HG03045 (cell line): ENCODE data around the gene FAM216B.
"Not testable (repeated sequence)": the region's sequence is repeated elsewhere in the genome, so short reads cannot be mapped to it uniquely, and the experiment has no call there.

Experiments used
- ATAC-seq: cut with Tn5 transposase; IDR thresholded peaks from one replicate; pipeline ENCODE4 v1.9.1; 2021; ENCODE audit warnings: mild to moderate bottlenecking, moderate library complexity; ENCODE audit not compliant: unreplicated experiment

The FAM216B gene

DNA sequence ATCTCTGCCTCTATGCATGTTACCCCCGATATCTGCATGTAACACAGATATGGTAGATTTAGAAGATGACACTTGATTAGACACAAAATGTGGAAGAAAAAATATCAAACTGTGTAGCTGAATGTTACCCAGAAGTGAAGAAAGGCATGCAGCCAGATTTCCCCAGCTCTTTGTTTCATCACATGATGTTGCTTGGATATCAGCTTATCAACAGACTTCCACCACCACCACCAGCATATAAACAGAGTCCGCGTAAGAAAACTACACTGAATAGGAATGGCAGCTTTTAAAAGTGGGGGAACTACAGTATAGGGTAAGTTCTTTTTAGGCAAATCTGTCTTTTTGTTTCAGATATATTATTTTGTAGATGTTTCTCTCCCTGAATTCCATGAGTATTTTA is at the start of gene FAM216B:
FAM216B (plus strand) TSS at position 233 of the 400 bp plus-strand sequence. CDS start 2,484 bp downstream, outside the sequence.
- ATAC-seq = no peak

DNA sequence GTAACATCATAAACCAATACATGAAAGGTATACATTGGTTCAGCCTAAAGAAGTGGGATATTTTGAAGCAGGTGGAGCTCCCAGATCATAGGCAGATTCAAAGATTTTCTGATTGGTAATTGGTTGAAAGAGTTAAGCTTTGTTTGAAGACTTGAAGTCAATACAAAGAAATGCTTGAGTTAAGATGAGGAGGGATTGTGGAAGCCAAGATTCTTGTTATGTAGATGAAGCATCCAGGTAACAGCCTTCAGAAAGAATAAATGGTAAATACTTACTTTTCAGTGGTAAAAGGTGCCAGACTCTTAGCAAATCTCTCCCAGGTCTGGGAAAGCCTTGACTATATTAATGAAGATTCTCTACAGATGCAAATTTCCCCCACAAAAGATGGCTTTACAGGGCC is 49.3 kb upstream of the FAM216B start:
- ATAC-seq = no peak

DNA sequence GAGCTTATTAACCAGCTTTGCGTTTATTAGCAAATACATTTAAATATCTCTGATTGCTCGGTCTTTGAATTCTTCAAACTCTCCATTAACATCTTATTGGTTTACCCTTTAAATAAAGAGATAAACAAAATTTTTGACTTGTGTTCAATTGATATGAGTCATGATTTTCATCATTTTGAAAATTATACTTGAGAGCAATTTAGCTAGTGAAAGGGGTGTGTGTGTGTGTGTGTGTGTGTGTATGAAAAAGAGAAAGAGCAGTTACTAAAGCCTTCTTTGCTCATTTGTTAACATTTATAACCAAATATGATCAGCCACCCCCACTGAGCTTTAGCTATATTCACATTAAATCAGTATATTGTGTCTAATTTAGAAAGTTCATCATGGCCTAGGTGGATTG is 48.3 kb upstream of the FAM216B start:
- ATAC-seq = no peak

DNA sequence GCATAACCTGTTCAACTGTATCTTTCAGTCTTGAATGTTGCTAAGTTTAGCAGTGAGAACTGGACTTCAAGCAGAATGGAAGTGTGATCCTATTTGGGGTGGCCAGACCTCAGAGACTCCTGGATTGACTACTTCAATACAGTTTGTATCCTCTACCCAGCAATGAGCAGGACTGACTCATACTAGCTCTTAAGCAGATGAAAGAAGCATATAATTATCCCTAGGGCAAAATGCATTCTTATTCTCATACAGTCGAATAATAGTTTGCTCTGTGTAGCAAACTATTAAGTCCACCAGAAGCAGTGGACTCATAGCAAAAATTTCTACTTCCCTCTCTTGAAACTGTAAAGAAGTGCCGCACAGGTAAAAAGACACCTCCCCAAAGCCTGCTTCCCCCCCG is 46.4 kb upstream of the FAM216B start:
- ATAC-seq = no peak

DNA sequence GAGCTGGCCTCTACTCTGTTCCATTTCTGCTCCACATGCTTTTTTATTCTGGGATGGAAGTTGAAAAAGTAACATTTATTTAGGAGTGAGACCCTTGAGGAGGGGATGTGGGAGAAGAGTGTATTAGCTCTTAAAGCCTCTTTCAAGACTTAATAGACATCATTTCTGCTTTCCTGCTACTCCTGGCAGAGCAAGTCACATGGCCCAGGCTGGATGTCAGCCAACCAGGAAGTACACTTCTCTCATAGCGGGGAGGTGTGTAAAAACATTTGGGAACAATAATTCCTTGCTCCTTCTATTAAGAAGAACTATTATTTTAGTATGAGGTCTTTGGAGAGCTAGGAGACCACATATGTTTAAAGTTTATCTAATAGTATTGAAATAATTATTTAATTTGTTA is 40.6 kb upstream of the FAM216B start:
- ATAC-seq = no peak

DNA sequence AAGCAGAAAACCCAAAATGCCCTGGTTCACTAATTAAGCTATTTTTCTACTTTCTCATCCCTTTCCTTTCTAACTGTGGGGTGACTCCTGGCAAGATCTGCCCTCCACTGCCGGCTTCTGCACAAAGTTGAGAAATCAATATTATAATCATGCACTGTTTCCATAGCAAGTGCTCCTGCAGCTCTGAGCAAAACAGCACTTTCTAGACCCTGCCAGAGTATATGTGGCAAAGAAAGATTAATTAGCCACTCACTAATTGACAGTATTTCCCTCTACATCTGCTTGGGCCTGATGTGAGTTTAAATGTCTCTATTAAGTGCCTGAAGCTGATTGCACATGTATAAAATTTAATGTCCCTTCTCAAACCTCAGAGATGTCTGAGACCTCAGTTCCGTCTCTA is 39.5 kb upstream of the FAM216B start:
- no peak for ATAC-seq

DNA sequence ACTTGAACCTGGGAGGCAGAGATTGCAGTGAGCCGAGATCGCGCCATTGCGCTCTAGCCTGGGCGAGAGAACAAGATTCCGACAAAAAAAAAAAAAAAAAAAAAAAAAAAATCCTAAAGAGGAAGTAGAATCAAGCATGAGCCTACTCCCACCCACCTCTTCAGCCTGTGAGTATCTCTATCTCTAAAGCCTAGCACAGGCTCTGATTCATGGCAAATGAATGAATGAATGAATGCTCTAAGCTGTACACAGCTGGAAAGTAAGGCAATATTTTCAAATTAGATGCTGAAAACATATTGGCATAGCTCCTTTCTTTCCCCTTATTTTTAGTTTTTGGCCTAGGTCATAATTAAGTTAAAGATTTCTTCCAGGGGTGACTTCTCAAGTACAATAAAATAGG is 35.7 kb upstream of the FAM216B start:
- no peak for ATAC-seq

DNA sequence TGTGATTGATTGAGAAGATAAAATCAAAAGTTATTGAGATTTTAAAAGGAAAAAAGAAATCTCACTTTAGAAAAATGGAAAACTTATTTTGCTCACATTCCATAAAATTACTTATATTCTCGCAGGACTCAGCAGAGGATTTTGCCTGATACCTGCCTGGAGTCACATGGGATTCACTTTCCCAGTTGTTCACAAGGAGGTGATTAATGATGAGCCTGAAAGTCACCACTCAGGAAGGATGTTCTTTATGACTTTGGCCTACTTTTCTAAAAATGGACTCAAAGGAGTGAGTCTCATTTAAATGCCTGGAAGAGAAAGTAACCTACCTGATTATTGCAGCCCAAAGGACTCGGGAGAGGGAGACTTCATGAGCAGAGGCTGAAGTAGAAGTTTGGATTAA is 34.5 kb upstream of the FAM216B start:
- no peak for ATAC-seq

DNA sequence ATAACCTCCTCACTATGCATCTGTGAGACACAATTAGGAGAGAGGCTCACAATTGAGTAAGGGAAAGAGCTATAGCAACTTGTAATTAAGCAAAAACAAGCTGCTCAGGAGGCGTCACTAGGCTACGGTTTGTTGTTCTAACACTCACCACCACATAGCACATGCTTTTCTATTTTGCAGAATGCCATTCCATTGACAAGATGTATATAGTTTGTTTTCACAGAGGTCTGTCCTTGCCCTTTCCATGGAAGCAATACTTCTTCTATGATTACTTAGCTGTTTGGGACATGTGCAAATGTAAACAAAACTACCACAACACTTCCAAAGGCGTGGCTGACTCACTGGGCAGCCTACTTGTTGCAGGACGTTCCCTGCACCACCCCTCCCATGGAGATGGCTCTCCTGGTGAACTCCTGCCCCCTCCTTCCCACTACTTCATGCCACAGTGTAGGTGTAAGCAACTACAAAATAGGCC is 33.9 kb upstream of the FAM216B start:
- no peak for ATAC-seq

DNA sequence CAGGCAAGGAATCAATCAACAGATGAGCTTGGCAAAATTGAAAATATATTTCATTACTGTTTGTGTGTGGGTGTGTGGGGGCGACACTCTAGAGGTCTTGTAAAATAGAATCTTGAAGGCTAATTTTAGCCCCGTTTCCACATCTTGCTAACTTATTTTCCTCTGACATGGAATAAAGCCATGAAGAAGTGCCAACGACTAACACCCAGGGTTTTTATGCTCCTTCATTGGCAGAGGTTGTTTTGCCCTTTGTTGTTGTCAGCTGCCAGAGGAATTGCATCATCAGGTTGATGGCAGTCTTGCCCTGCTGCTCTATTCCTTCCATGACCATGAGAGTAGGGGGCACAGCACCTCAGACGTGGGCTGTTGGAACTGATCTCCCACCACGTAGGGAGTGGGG is 30.6 kb upstream of the FAM216B start:
- ATAC-seq = no peak

DNA sequence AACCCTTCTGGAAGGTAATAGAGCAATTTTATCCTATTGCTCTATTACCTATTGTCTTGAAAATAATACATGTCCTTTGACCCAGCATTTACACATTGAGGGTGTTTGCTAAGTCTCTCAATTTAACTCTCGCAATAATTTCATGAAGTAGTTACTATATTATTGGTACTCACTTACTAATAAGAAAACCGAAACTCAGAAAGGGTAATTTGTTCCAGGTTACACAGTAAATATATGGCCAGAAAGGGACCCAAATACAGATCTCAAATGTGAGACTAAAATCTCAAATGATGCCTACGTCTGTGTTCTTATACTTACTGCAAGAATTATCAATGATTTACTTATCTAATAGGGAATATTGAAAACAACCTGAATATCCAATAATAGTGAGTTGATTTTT is 29.7 kb upstream of the FAM216B start:
- no peak for ATAC-seq

DNA sequence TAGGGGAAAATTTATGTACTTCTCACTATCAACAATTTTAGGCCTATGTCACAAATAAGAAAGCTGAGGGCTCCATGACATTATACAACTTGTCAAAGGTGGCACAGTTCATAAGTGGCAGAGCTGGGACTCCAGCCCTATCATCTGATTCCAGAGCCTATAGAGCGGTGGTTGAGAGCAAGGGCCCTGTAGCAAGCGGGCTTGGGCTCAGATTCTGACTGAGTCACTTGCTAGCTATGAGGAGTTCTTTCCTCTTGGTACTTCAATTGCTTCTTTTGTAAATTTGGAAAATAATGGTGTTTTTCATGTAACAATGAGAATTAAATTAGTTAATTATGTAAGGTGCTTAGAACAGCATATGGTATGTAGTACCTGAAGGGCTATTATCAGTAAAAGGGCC is 28.7 kb upstream of the FAM216B start:
- ATAC-seq = no peak

DNA sequence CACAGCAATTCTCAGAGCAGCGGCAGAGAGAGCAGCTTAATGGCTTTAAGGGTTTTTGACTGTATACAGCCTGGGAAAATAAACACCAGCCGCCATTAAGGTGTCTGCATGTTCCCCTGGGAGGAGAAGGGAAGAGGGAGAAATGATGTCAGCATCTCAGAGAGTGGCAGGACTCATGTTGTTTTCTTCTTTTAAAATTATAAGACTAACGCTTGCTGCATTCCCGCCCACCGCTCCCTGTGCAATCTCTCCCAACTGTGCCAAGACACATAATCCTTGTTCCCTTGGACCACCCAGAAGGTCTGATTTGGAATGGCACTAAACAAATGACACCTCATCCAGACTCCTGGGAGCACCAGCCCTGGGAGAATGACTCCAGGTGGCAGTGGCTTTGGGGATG is 27.7 kb upstream of the FAM216B start:
- no peak for ATAC-seq

DNA sequence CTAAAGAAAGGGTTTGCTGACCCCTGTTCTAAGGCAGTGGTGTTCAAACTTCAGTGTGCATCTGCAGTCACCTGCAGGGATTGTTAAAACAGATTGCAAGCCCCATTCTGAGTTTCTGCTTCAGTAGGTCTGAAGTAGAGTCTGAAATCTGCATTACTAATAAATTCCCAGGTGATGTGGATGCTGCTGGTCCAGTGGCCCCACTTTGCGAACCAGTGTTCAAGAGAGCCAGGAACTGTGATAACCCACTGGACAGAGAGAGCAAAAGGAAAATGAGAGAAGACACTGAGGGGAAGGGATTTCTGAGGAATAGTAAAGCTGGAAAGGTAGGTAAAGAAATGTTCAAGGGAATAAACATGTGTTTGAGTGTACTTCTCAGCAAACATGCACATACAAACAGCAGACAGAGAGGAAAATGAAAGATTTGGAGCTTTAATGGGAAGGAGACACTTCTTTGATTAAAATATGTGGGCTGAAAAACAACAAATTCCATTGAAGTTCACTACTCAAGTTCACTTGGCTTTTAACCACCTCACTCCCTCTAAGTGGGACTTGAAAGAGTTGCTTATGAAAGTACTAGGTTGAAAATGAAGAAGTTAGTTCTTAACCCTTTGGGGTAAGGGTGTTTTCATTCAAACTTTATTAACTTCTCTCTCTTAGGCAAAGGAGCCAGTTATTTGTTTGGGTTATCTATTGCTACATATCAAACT is 26.4 kb upstream of the FAM216B start:
- no peak for ATAC-seq

DNA sequence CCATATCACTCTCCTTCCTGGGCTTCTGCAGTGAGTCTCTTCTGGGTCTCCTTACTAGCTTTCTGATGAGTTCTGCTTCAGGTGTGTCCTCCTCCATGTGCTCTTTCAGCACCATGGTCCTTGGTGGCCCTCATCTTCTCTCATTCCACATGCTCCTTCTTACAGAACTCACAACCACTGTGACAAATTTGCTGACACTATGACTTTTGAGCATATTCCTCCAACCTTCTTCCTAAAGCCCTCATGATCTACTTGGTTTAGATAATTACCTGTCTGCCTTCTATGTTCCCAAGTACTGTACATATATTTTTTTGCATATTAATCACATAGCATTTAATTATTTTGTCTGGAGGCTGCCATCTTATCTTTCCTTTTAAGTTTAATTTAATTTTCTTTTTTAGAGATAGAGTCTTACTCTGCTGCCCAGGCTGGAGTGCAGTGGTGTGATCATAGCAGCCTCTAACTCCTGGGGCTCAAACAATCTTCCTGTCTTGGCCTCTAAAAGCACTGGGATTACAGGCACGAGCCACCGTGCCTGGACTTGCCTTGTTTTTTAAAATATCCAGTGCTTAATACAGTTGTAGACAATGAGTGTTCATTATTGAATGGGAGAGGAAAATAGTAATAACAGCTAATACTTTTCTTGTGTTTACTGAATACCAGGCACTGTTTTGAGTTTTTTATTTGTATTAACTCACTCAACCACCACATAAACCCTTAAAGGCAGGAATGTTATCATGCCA is 23.5 kb upstream of the FAM216B start:
- no peak for ATAC-seq

DNA sequence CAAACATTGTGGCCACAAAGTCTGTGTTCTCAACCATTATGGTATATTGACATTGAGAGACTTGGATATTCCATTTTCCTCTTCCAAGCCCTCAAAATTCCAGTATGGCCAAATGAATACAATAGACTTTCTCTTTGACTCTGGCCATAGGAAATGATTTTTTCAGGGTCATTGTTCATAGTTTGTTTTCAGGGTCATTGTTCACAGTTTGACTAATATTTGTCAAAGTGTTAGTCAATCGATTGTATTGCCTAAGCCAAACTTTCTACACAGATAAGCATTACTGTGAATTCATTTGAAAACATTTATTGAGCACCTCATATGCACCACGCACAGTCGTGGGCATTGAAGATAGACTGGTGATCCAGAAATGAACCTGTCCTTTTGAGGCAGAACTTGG is 22.9 kb upstream of the FAM216B start:
- ATAC-seq = no peak

DNA sequence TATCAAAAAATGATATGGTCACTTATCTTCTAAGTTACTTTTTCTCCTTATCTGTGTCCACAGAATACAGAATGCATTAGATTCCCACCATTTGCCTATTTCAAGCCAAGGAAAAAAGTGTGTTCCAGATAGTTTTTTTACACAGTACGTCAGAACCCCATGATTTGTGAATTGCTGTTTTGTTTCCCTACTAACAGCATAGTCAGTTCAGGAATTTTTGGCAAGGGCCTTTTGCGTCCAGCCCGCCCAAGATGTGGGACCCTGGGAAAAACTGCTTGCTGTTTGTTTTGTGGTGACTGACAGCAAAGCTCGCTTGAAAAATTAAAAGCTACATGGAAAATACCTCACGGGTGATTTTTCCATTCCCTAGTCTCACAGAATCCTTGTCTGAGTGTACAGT is 20.4 kb upstream of the FAM216B start:
- ATAC-seq = no peak

DNA sequence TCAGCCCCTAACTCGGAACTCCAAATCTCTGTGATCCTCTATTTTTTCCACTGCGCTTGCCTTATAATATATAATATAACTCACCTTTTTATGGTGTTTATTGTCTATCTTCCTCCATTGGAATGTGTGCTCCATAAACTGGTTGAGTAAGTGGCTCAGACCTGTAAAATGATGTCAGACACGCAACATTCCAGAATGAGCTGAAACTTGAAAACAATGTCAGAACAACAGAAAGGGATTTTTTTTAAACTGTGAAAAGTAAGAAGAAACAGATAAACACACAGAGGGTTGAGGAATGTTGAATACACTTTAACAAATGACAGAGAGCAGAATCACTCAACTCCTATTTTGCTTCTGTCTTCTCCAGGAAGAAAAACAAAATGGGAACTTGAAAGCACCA is 19.1 kb upstream of the FAM216B start:
- no peak for ATAC-seq

DNA sequence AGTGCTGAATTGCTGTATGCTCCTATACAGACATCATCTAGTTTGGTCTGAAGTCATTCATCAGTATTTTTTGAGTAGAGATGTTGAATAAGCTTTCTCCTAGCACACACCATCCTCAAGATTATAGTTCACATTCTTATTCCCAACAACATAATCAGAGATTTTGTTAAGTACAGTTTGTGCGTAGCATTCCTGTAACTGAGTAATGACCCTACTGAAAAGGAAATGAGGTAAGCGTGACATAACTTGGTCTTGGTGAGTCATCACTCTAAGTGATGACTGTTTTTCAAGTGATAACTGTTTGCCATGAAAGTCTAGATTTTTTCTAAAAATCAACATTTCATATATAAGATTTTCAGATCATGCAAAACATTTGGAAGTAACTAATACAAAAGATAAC is 18.5 kb upstream of the FAM216B start:
- ATAC-seq = no peak

DNA sequence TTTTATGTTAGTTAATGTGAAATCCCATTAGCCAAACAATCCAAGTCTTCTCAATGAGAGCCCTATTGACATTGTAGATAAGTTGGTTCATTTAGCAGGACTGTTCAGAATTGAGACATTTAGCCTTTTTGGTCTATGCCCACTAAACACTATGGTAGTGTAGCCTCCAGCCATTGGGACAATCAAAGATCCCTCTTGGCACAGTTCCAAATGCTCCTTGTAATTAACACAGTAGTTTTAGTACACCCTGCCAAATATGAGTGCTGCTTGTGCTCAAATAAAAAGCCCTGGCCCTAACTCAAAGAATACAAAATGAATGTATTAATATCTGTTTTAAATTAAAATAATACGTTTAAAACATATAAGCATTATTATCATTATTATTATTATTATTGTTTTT is 15.4 kb upstream of the FAM216B start:
- no peak for ATAC-seq

DNA sequence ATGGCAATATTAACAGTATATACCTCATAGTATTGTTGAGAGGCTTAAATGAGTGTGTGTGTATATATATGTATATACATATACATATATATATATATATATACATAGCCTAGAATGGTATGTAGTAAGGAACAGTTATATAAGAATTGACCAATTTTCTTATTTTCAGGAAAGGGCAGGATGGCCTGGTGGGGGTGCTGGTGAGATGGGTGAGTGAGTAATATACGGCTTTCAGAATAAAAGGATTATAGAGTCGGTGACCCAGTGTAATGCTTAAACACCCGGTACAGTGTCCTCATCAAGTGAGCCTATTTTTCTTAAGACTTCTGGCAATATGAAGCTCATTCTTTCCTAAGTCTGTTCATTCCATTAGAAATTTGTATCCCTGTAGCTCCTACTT is 11.7 kb upstream of the FAM216B start:
- no peak for ATAC-seq

DNA sequence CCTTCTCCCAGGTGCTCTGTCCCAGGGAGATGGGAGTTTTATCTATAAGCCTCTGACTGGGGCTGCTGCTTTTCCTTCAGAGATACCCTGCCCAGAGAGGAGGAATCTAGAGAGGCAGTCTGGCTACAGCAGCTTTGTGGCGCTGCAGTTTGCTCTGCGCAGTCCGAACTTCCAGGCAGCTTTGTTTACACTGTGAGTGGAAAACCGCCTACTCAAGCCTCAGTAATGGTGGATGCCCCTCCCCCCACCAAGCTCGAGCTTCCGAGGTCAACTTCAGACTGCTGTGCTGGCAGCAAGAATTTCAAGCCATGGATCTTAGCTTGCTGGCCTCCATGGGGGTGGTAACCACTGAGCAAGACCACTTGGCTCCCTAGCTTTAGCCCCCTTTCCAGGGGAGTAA is 4.8 kb upstream of the FAM216B start:
- not testable (repeated sequence) for ATAC-seq

DNA sequence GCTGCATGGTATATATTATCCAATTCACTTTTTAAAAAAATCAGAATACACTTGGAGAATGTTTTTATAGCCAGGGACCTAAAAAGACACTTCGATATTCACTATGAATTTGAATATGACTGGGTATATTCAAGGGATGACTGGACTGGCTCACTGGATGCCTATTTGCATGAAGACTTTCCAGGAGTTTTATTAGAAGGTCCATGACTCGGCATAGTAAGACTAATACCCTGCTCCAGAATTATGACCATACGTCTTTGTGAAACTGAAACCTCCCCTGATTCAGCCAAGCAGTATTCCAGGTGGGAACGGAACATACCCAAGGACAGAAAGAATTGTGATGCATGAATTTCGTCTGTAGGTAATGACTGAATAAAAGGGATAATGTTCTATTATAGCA is 3.9 kb upstream of the FAM216B start:
- no peak for ATAC-seq
